Anterior cingulate cortex (tissue), 58 donors: Measurements from ENCODE around the gene ITPRID1.

Source experiments
- DNase-seq, 58 donors: peaks; one replicate each; lab custom pipeline; 2025; lab: John Stamatoyannopoulos, UW

Gene ITPRID1

DNA sequence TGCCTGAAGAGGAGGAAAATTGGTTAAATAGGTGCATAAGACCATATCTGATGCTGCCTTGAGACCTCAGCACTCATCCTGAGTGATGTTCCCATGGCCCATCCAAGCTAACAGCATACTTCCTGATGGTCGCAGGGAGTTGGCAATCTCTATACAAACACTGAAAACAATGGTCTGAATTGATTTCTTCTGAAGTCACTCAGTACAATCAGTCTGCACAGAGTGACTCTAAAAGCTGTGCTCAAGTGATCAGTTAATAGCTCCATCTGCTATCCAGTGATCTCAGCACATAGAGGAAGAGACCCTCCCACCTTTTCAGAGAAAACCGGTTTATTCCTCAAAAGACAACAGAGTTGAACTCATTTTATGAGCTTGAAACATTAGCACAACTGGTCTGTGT is 177.0 kb downstream of the ITPRID1 start:
- DNase-seq: no peak

DNA sequence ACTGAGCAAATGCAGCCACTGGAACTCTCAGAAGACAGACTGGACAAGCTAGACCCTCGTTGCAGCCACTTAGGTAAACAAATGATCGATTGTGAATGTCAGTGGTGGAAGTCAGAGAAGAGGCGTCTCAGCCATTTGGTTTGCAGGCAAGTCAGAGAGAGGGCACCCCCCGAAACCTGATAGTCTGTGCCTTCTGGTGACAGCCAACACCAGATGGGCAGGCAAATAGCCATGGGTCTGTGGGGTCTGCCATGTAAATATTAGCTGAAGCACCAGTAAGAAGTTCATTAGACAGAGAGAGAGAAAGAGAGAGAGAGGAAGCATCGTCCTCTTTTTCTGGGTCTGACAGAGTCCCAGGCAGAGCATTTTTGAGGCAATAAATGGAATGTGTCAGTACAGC is 178.6 kb downstream of the ITPRID1 start:
- no peak for DNase-seq

- no peak for DNase-seq
These were observed 179.0 kb downstream of the ITPRID1 start for GRCh38 chr7:31692871-31693270.

GRCh38 chr7:31695859-31696614 is 182.1 kb downstream of the ITPRID1 start:
- peak in 9 of 58 donors; percentile 1 to 36 (median 10) for DNase-seq

DNA sequence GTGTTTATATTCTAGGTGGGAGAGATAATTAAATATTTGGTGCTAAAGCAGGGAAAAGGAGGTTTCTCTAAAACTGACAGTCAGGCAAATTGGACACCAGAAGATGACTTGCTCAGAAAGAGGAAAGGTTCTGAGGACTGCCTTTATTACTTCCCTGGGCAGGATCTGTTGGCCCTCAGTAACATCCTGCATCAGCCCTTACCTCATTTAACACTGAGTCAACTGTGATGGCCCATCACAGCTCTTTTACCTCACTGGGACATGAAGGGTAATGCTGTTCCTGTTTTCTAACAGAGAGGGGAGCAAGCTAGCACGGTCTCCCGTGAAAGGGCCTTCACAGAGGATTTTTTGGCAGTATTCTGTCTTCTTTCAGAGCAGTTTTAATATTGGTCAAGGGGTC is 185.2 kb downstream of the ITPRID1 start:
- DNase-seq: no peak

DNA sequence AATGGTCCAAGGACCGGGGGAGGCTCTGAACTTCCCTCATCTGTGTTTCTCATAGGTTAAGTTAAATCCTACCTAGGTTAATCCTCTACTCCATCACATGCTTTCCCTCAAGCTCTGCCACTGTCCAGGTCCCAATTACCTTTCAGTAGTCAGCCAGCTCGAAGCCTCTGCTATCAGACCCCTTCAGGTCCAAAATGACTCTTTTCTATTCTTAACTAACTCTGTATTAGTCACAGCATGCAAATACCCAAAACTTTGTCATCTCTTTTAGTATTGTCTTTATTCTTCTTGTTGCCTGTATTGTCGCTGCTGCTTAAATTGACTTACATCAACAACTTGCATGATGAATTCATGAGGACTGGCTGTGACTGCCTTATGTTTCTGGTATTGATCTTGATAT is 188.5 kb downstream of the ITPRID1 start:
- DNase-seq: no peak

GRCh38 chr7:31705377-31705776 is 191.5 kb downstream of the ITPRID1 start:
- DNase-seq: no peak

DNA sequence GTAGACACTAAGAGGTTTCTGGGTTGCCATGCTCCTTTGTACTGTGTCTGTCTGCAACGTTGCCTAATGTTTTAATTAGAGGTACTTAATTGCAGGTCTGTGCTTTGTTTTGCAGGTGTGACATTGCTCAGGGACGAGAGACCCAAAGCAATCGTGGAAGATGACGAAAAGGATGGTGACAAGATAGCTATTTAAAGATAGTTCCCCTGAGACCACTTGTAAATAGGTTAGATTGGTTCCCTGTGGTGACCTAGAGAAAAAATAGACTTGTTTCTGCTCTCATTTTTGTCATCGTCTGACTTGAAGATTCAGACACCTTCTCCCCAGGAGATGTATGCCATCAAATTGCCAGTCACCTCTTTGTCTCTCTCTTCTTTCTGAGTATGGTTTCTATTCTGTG is 193.2 kb downstream of the ITPRID1 start:
- DNase-seq: no peak
